HG03439 (cell line): ENCODE results near the gene DCXR.
"Not testable (repeated sequence)": the region's sequence is repeated elsewhere in the genome, so short reads cannot be mapped to it uniquely, and the experiment has no call there.

ENCODE experiments used
- ATAC-seq: cut with Tn5 transposase; IDR thresholded peaks from one replicate; pipeline ENCODE4 v1.9.1; 2021; ENCODE audit warnings: mild to moderate bottlenecking, moderate library complexity; ENCODE audit not compliant: unreplicated experiment

Gene DCXR

DNA sequence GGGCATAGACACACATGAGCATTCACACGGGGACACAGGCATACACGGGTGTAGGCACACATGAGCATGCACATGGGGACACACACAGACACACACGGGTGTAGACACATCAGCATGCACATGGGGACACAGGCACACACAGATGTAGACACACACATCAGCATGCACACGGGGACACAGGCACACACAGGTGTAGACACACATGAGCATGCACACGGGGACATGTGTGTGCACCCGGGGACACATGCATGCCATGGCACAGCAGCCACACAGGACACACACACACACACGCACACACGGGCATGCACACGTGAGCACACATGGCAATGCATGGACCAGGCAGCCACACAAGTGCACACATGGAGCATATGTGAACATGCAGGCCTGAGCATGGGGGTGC is 5.2 kb upstream of the DCXR start:
- no peak for ATAC-seq

DNA sequence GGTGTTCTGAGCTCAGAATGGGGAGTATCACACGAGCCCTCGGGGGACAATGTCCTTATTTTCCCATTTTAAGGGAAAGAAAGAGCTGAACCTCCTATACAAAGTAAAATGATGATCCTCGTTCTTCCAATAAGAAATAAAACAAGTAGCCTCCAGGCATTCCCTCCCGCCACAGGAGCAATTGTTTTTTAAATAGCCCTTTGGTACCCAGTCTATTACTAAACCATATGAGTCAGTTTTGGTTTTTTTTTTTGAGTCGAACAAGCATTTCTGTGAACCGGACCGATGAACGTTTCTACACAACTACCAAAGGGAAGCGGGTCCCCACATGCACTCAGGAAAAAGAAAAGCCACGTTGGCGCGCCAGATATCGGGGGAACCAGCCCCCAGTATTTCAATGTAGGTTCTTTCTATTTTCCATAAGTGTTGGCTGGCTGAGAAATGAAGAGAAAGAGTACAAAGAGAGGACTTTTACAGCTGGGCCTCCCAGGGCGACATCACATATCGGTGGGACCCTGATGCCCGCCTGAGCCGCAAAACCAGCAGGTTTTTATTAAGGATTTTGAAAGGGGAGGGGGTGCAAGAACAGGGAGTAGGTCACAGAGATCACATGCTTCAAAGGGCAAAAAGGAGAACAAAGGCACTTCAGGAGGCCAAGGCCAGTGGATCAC is 3.8 kb upstream of the DCXR start:
- no peak for ATAC-seq

DNA sequence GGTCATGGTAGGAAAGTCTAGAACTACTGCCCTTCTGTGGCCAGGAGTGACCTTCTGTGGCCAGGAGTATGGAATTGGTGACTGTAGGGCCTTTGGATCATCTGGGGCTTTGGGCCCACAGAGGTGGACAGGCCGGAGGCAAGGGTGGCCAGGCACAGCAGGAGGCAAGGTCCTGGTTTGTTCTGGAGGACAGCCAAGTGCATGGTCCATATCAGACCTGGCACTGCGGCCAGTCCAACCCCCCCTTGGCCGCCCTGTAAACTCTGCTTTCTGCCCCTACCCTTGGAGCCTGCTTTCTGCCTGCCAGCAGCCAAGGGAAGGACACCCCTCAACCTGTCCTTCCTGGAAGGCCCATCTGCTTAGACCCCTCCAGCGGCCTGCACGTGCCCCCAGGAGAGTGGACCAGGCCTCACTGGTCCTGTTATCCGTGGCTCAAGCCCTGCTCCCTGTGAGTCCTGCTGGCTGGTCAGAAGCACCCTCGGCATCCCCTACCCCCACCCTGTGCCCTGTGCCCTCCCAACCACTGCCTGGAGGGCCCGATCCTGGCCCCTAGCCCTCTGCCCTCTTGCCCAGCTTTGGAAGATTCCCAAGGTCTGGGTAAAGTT is 2.3 kb upstream of the DCXR start:
- no peak for ATAC-seq

DNA sequence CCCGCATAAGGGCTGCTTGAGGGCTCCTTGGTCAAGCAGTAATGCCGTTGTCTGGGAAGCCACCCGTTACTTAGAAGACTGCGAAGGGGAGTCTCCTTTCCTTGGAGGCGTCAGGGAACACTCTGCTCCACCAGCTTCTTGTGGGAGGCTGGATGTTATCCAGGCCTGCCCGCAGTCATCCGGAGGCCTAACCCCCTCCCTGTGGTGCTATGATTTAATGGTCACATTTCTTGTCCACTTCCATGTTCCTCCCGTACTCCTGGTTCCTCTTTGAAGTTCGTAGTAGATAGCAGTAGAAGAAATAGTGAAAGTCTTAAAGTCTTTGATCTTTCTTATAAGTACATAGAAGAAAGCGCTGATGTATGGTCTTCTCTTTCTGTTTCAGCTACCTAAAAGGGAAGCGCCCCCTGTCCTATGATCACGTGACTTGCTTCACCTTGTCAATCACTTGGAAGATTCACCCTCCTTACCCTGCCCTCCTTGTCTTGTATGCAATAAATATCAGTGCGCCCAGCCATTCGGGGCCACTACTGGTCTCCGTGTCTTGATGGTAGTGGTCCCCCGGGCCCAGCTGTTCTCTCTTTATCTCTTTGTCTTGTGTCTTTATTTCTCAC is 1.4 kb upstream of the DCXR start:
- not testable (repeated sequence) for ATAC-seq

DNA sequence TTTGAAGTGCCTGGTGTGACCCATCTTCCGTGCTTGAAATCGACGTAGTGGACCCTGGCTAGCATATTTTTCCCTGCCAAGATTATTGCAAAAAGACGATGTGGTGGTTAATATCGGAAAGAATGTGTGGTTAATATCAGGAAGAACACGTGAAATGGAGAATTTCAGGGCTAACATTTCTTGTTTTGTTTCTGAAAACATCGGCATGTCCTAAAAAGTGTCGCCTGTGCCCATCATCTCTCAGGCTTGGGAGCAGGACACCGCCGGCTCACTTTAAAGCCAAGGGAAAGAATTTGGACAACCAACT is 345 bp upstream of the DCXR start:
- ATAC-seq, result no peak

DNA sequence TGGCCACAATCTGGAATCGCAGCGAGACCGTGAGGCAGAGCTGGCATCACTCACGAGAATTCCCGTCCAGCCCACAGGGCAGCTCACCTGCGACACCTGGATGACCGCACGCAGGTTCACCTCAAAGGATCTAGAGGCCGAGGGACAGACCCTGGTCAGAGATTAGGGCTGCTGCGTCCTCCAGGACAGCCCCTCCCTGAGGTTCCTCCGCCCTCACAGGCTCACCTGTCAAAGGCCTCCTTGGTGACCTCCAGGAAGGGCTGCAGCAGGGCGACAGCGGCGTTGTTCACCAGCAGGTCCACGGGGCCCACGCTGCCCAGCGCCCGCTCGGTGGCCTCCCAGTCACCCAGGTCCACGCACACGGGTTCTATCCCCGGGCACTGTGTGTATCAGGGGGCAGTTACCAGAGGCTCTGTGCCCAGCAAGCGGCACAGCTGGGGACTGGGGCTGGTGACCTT is 834 bp downstream of the DCXR start:
- ATAC-seq, result no peak

DNA sequence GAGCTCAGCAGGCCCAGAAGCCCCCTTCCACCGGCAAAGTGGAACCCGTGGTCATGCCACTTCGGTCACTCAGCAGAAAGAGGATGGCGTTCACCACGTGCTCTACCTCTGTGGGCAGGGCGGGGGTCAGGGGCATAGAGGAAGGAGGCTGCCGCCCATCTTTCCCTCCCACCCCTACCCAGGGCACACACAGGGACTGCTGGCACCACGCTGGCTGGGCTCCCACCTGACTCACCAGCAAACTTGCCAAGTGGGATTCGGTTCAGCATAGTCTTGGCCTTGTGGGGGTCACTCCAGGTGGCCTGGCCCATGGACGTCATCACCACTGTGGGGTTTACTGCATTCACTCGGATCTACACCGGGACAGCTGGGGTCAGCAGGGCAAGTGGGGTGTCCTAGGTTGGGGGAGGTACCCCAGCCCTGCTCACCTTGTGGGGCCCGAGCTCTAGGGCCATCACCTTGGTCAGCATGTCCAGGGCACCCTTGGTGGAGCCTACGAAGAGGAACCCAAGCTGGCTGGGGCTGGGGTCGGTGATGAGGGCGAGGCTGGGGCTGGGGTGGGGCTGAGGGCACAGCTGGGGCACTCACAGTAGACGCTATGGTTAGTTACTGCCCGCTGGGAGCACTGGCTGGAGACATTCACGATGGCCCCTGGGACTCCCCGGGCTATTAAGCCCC is 1.4 kb downstream of the DCXR start:
- ATAC-seq, result no peak

DNA sequence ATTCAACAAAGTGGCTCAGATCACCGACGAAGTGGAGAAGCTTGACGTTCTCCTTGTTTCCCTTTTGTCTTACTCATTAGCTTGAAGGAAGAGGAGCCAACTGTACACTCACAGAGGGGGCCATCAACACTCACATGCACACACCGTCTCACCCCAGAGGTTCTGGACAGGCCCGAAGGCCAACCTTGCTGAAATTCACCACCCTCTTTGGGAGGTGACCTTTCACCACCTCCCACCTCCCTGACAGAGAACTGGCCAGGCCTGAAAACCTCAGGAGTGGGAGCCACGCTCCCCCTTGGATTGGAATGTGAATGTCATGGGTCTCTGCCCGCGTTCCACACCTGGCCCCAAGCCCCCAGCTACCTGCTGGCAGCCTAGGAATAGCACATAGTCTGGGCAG is 2.0 kb downstream of the DCXR start:
- ATAC-seq, result no peak

DNA sequence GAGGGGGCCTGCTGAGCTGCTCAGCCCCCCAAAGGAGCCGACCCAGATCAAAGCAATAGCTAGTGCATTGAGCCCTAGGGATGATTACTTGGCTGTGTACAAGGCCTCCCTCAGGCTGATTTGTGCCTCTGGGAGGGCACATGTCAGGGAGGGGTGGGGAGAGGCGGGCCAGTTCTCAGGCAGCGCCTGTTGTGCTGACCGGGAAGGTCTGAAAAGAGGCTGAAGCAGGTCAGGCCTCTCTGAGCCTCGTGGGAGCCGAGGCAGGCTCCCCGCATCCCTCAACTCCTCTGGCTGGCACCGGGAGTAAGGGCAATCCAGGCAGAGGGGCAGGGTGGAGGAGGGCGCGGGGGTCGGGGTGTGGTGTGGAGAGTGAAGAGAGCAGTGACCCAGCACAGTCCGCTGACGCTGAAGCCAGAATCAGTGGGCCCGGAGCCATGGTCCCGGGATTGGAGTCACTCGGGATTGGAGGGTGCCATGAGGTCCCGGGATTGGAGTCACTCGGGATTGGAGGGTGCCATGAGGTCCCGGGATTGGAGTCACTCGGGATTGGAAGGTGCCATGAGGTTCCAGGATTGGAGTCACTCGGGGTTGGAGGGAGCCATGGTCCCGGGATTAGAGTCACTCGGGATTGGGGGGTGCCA is 3.0 kb downstream of the DCXR start:
- no peak for ATAC-seq

DNA sequence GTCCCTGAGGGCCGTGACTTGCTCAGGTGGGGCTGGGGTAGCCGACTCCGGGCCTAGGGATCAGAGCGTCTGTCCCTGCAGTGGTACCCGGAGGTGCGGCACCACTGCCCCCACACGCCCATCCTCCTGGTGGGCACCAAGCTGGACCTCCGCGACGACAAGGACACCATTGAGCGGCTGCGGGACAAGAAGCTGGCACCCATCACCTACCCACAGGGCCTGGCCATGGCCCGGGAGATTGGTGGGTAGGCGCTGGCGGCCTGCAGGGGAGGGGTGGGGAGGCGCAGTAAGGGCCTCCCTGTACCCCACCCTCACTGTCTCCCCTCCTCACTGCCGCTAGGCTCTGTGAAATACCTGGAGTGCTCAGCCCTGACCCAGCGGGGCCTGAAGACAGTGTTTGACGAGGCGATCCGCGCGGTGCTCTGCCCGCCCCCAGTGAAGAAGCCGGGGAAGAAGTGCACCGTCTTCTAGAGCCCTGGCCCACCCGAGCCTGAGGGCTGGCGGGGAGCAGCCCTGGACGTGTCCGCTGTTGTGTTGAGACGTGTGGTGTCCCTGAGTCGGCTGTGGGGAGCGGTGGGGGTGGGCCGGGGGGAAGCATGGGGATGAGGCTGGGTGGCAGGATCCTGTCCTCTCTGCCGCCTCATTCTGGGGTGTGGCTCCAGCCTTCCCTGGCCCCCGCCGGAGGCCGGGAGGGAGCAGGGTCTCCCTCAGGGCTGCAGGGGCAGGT is 4.0 kb downstream of the DCXR start:
- ATAC-seq, result no peak

DNA sequence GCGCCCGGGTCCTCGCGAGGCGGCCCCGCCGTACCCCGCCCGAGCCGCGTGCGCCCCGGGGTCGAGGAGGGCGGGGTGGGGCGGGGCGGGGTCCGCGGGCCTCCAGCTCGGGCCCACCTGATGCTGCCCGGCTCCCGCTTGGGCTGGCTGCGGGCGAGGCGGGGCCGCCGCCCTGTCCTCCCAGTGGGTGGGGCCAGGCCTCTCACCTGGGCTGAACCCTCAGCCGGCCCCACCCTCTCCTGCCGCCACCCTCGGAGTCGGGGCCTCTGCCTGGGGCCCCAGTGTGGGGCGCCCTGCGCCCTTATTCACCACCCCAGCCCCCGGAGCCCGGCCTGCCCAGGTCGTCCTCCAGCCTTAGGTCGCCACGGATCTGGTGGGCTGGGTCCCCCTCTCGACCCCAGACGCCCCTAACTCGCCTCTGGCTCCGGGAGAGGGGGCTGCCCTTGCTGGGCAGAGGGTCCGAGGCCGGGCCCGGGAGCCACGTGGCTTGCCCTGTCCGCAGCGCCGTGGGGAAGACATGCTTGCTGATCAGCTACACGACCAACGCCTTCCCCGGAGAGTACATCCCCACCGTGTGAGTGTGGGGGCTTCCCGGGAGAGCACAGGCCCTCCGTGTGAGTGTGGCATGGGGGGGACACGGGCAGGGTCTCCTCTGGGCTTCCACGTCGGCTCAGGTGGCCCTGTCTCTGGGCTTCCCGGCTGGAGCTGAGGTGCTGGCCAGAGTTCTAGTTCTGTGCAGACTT is 5.4 kb downstream of the DCXR start:
- ATAC-seq, result no peak

DNA sequence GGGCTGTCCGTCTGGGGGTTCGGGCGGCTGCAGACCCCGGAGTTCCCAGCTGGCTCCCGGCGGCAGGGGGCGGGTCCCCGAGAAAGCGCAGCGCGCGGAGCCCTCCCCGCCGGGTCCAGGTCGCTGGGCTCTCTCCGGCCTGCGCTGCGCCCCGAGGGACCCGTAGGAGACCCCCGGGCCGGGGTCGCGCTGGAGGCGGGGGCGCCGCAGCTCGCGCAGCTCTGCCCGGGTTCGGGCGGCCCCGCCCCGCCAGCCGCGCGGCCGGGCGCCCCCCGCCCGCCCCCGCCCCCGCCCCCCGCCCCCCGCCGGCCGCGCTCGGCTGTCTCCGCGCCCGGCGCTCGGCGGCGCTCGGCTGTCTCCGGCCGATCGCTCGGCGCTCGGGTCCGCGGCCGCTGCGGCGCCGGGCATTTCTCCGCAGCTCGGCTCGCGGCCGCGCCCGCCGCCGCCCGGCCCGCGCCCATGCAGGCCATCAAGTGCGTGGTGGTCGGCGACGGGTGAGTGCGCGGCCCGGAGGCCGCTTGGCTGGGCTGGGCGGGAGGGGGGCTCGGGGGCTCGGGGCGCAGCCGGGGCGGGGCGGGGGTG is 6.1 kb downstream of the DCXR start, which contains the start of gene RAC3:
Gene RAC3, plus strand, starts transcription at position 376 of the 582 bp plus-strand sequence. Its CDS starts 84 bp downstream, at position 460.
- ATAC-seq, result no peak

DNA sequence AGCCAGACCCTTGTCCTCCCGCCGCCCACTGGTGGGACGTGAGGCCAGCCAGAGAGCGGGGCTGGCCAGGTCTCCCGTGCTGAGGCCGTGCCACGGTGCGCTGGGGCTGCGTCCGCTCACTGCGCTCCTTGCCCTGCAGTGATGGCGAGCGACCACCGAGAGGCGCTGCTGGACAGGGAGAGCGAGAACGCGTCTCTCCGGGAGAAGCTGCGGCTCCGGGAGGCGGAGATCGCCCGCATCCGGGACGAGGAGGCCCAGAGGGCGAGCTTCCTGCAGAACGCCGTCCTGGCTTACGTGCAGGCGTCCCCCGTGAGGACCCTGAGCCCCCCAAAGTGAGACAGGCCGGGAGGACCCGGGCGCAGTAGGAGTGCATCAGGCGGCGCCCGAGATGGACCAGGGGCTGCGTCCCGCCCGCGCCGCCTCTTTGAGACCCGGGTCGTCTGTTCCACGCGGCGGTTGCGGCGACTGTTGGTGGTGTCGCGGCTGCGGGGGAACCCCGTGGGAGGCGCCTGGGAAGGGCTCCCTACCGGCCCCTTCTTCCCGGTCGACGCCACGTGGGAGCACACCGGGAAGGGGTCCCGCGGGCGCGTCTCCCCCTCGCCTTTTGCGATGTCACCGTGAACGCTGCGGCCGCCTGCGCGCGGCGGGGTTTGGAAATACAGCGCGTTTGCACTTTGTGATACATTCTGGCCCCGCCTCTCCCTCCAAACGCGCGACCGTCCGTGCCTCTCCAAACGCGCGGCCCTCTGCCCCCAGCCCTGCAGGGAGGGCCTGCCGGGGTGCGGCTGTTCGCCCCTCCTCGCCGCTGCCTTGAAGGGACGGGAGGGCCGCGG is 6.8 kb downstream of the DCXR start:
- ATAC-seq, result no peak

DNA sequence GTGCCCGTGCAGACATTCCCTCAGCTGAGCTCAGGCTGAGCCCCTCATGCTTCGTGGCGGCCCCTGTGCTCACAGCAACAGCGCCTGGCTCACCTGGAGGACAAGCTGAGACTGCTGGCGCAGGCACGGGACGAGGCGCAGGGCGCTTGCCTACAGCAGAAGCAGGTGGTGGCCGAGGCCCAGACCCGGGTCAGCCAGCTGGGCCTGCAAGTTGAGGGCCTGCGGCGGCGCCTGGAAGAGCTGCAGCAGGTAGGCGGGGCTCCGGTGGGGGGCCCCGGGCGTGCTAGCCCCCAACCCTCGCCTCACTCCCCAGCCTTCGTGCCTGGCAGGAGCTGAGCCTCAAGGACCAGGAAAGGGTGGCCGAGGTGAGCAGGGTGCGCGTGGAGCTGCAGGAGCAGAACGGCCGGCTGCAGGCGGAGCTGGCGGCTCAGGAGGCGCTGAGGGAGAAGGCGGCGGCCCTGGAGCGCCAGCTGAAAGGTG is 7.5 kb downstream of the DCXR start:
- ATAC-seq, result no peak

DNA sequence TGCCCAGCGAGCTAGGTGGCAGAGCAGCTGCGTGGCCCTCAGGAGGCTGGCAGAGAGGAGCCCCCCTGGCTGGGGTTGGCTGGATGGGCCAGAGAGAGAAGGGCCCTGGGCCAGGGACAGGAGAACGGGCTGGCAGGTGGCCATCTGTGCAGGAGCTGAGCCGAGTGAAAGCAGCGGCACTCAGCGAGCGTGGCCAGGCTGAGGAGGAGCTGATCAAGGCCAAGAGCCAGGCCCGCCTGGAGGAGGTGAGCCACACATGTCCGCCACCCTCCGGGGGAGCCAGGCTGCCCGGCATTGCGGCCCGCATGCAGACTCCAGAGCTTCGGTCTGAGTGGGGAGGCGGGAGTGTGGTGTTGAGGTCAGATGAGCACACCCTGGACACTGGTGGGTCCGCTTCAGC is 8.1 kb downstream of the DCXR start:
- no peak for ATAC-seq

DNA sequence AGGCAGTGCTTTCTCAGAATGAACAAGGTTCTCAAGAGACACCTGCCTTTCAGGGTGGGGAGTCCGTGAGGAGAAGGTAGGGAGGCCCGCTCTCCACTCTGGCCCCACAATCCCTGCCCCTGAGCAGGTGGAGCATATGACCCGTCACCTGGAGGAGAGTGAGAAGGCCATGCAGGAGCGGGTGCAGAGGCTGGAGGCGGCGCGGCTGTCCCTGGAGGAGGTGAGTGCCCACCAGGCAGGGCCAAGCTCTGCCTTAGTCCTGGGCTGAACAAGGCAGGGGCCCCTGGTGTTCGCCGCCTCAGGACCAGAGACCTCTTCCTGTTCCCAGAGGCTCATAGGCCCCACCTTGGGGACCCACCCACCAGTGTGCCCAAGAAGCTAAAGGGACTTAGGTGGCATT is 8.5 kb downstream of the DCXR start:
- ATAC-seq, result no peak

DNA sequence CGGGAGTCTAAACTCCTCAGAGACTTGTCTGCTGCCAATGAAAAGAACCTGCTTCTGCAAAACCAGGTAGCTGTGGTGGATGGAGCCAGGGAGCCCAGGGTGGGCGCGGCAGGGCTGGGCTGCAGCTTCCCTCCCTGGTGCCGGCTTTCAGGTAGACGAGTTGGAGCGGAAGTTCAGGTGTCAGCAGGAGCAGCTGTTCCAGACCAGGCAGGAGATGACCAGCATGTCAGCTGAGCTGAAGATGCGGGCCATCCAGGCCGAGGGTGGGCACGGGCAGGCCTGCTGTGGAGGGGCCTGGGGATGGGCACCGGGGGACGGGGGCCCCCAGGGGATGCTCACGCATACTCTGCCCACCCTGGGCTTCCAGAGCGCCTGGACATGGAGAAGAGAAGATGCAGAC is 9.3 kb downstream of the DCXR start:
- ATAC-seq, result no peak

DNA sequence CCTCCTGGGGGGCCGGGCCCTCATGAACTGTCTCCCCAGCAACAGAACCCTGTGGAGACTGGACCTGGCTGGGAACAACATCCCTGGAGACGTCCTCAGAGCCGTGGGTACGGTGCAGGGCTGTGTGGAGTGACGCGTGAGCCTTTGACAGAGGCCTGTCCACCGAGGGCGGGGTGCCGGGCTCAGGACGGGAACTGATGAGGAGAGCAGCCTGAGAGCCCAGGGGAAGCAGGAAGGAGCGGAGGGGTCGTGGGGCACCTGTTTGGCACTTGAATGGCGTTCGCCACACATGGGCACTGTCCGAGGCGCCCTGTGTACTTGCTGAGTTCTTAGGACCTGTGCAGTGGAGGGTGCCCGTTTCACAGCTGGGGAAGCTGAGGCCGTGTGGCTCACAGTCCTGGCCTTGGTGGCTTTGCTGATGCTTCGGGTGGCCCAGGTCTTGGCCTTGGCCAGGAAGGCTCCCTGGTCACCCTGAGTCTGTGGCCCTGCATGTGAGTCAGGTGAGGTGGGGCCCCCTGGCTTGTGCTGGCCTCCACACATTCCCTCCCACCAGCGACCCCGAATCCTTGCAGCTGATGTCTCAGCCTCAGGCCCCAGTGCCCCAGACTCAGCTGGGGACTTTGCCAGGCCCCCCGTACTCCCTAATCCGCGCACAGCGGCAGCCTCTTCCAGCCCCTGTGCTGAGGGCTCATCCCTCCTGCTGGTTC is 11.9 kb downstream of the DCXR start:
- ATAC-seq, result no peak
